GM18526 (cell line): ENCODE data around the gene GSTT2.

Experiments used
- POLR2A ChIP-seq: IDR thresholded peaks from 3 replicates; pipeline ENCODE4 v1.6.1; 2011; ENCODE audit not compliant: insufficient read length; ENCODE audit errors: extremely low read depth

GSTT2 gene

DNA sequence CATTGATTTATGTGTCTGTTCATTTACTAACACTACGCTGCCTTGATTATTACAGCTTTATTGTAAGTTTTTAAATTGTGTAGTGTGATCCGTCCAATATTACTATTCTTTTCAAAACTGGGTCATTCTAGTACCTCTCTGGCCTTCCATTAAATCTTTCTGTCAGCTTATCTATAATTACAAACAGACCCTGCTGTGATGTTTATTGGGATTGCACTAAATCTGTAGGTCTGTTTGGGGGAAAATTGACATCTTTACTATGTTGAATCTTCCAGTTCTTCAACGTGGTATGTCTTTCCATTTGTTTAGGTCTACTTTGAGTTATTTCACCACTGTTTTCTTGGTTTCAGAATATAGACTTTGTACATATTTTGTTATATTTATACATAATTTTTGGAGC lies 46.8 kb downstream of the GSTT2 start:
- no peak for TF ChIP-seq POLR2A

DNA sequence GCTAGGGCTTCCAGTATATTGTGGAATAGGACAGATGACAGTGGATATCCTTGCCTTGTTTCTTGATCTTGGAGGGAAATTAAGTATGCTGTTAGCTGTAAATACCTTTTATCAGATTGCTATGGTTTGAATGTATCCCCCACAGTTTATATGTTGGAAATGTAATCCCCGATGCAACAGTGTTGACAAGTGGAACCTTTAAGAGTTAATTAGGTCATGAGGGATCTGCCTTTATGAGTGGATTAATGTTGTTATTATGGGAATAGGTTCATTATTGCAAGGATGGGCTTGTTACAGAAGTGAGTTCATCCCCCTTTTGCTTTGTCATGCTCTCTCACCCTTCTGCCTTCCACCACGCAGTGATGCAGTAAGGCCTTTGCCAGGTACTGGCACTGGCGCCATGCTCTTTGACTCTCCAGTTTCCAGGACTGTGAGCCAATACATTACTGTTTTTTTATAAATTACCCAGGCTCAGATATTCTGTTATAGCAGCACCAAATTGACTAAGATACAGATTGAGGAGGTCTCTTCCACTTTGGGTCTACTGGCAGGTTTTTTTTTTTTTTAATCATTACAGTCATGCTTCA lies 47.5 kb downstream of the GSTT2 start:
- TF ChIP-seq POLR2A = no peak

DNA sequence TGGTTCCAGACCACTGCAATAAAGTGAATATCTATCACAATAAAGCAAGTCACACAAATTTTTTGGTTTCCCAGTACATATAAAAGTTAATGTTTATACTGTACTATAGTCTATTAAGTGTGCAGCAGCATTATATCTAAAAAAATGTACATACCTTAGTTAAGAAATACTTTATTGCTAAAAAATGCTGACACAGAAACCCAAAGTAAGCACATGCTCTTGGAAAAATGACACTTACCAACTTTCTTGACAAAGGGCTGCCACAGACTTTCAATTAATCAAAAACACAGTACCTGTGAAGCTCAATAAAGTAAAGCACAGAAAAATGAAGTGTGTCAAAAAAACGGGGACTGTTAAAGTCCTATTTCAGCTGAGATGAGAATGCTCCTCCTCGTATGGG lies 48.1 kb downstream of the GSTT2 start:
- no peak for TF ChIP-seq POLR2A

DNA sequence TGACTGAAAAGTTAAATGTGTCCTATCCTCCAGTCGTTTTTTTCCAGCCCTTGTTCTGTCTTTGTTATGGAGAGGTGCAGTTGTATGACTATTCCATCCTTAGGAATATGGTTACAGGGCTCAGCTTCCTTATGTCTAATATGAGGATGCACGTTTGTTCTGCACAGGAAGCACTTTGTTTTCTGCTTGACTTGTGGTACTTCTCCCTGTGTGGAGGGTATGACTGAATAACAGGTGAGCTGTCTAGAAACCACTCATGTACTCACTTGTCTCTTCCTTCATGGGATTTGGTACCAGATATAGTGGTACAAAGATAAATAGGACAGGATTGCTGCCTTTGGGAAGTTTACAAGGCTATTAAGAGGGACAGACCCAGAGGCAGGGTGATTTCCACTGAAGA lies 48.6 kb downstream of the GSTT2 start:
- no peak for TF ChIP-seq POLR2A

DNA sequence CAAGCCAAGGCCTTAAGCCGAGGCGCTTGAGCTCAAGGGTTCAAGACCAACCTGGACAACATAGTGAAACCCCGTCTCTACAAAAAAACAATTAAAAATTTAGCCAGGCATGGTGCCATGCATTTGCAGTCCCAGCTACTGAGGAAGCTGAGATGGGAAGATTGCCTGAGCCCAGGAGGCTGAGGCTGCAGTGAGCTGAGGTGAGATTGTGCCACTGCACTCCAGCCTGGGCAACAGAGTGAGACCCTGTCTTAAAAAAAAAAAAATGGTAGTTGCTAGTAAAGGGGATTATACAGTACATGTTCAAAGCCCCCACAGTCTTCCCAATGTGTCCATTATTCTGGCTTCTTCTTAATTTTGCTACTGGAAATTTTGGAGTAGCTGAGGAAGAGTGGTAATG lies 49.4 kb downstream of the GSTT2 start:
- no peak for TF ChIP-seq POLR2A

DNA sequence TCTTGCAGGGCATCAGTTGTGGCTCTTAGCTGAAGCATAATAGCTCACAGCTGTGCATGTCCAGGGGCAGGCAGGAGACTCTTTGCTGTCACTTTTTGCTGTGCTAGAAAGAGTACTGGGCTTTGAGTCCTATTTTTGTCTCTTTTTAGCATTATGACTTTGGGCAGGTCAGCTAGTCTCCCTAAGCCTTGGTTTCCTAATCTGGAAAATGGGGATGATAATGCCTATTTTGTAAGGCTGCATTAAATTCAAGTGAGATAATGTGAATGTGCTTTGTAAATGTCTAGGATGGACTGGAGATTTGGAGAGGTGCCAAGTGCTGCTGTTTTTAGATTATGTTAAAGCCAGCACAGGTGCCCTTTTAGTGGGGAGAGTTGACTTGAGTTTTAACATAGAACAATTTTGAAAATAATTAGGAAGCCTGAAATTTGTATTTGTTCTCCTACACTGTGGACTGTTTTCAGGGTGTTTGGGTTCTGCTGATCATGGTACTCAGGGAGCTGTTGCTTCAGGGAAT lies 50.3 kb downstream of the GSTT2 start:
- TF ChIP-seq POLR2A = no peak
